Right lobe of liver (tissue), 4 donors: Measurements from ENCODE around the gene ATXN7.

Experiments used
- CTCF ChIP-seq, 4 donors: fragments of 200-600 bp in 3 of 4; fragments of 450-650 bp in 1 of 4; IDR thresholded peaks; one replicate each; pipeline versions ENCODE4 v1.5.1 to v1.8.0; 2016 to 2022; ENCODE audit warnings: antibody characterized with exemption in 4 of 4, mild to moderate bottlenecking in 2 of 4
- POLR2A ChIP-seq: fragments of 450-650 bp; IDR thresholded peaks from one replicate; pipeline ENCODE4 v1.6.1; 2017; ENCODE audit warnings: antibody characterized with exemption, mild to moderate bottlenecking
- donor health status: DM: no; HTN: no; CAD: no.
- donor health status: DM: no; HTN: no; CAD: no.
- donor health status: DM: no; HTN: yes; CAD: no.

- TF ChIP-seq CTCF (IDR thresholded peaks at IDR 0.05) = no peak
- TF ChIP-seq POLR2A = no peak
Measured at GRCh38 chr3:63949005-63949404, 85.3 kb downstream of the ATXN7 start.
